GM18907 (cell line): ENCODE measurements around the gene ARMH1.
"Not testable (repeated sequence)": the region's sequence is repeated elsewhere in the genome, so short reads cannot be mapped to it uniquely, and the experiment has no call there.

Experiments used
- ATAC-seq: cut with Tn5 transposase; IDR thresholded peaks from one replicate; pipeline ENCODE4 v1.9.1; 2021; ENCODE audit warnings: mild to moderate bottlenecking, moderate library complexity; ENCODE audit not compliant: unreplicated experiment

The ARMH1 gene

DNA sequence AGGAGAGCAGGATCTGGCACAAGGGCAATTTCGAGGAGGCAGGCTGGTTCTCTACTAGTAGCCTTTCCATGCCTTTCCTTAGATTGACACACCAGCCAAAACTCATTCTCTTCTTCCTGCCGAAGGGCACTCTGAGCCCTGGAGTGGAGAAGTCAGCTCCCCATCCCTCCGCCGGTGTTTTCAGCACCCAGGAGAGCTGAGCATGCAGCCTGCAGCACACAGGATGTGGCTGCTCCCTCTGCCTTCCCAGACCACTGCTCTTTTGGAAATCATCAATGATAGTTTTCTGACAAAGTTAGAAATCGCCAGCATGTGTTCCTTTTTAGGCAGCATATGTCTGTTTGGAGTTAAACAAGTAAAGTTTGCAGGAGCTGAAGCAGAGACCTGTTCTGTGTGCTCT lies 44.8 kb downstream of the ARMH1 start:
- ATAC-seq, result no peak

DNA sequence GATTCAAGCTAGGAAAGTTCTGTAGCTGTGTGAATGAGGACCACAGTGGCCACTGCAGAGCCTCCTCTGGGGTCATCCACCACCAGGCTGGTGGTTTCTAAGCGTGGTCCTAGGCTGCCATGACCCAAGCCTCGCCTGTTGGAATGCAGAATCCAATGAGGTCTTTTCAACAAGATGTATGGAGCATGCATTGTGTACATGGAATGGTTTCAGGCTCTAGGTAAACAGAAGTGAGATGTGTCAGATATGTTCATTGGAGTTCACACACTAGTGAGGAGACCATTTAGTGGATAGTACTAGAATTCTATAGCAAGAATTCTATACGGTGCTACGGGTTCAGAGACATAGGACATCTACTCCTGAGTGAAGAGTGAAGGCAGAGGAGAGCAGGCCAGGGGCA lies 45.8 kb downstream of the ARMH1 start:
- no peak for ATAC-seq

DNA sequence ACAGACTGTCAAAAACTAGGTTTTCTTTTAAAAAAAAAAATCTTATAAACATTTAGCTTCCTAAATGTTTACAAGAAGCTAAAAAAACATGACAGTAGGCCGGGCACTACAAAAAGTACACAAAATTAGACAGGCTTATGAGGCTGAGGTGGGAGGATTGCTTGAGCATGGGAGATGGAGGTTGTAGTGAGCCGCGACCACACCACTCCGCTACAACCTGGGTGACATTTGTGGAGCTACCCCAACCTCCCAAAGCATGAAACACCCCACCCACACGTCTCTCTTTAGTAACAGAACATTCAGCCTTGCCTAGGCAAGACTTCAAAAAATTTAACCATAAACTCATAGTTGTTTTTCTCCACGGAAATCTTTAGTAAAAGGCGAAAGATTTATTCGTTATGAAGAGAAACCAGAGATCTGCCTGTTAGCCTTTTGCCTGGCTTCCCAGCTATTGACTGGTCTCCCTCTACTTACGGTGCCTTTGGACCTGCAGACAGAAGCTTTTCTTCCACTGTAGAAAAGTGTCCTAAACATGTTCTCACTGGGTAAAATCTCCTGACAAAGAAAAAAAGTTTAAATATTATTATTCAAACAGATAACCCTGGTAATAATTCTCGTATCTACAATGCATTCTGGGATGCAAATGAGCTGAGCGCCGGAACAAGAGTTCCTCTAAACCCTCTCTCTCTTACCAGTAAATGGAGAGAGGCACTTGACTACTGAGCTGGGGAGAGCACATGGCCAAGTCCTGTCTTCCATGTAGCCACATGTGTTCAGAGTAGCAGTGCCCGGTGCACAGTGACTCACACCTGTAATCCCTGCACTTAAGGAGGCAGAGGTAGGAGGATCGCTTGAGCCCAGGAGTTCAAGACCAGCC lies 47.2 kb downstream of the ARMH1 start:
- peak; percentile 75 for ATAC-seq

DNA sequence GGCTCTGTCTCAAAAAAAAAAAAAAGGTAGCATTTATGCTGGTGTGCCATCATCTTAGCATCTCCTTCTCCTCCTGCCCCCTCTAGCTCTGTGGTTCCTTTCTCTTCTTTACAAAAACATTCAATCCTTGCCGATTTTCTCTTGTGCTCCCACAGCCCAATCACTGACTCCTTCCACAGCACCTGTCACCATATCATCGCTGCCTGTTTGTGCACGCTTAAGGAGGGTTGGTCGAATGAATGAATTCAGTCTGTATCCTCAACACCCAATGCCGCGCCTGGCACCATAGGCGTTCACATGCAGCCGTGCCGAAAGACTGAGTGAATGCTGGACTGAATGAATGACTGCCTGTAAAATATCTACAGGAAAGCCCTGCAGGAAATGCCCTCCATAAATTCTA lies 48.5 kb downstream of the ARMH1 start:
- no peak for ATAC-seq

DNA sequence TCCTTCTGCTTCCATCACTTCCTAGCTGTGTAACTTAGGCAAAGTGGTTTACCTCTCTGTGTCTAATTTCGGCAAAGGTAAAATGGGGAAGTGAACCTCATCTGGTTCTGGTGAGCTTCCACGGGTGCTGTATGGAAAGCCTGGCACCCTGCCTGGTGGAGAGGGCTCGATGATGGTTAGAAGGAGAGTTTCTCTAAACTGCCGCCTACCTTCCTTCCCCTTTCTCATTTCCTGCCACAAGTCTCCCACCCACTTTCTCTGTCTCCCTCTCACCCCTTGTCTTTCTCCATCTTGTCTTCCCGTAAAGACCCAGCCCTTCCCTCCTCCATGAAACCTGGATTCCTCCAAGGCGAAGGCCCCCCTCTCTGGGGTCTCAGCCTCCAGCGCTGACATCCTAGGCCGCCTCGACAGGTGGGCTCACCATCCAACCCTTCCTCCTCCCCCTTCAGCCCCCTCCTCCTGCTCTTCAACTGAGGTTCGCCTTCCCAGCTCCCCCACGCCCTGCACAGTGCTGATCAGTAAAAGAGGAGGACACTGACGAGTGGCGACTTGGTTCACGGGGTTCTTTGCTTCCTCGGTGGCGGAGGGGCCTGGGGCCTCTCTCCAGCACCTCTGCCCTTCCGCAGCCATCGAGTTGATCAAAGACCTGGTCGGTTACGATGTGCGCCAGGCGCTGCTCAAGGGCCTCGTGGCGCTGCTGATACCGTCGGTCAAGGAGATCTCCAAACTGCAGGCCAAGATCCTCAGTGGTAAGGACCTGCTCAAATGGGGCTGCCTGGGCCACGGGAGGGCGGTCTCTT lies 49.2 kb downstream of the ARMH1 start:
- no peak for ATAC-seq

DNA sequence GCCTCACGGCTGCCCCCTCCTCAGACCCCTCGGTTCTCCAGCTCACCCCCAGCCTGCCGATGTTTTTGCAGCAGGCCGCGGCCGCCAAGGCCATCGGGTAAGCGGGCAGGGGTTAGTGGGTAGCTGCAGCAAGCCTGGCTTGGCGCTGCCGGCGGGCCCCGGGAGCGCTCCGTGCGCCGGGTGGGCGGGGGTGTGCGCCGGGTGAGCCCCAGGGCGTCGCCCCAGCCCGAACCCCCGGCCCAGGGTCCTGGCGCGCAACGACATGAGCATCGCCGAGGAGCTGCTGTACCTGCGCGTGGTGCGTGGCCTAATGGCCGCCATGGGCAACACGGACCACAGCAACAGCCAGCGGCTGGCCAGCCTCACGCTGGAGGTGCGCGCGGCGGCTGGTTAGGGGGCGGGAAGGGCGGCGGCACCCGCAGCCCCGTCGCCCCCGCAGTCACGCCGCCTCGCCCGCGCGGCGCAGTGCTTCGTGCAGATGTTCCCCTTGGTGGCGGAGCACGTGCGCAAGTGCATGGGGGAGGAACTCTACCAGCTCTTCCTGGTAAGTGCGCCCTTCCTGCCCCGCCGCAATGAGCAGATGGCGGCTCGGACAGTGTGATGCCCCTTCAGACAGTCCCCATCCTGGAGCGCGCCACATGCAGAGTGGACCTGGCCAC lies 49.9 kb downstream of the ARMH1 start:
- no peak for ATAC-seq

DNA sequence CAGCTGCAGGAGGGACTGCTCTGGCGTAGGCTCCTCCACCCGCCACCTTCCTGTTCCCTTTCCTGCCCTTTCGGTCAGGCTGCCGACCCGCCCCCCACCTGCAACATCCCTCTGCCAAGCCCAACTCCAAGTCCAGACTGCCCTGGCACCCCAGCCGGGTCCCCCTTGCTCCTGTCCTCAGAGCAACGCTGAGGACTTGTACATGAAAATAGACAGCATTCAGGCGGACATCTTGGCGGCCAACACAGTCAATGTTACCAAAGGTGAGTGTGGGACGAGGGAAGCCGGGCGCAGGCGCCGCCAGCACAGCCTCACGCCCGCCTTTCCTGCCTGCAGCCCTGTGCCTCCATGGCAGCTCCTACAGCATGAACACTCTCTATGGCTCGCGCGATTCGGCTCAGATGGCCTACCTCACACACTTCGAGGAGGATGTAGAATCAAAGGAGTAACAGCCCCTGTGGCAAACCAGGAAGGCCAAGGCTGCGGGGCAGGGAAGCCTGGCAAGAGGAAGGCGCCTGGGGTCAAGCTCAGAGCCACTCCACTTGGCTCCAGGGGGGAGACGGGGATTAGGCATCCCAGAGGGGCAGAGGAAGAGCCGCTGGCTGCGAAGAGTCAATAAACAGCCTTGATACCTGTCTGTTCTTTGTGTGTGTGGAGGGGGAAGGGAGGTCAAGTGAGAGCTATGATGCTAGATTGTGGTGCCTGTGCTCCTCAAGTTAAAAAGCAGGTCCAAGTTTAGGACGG lies 50.6 kb downstream of the ARMH1 start:
- no peak for ATAC-seq

DNA sequence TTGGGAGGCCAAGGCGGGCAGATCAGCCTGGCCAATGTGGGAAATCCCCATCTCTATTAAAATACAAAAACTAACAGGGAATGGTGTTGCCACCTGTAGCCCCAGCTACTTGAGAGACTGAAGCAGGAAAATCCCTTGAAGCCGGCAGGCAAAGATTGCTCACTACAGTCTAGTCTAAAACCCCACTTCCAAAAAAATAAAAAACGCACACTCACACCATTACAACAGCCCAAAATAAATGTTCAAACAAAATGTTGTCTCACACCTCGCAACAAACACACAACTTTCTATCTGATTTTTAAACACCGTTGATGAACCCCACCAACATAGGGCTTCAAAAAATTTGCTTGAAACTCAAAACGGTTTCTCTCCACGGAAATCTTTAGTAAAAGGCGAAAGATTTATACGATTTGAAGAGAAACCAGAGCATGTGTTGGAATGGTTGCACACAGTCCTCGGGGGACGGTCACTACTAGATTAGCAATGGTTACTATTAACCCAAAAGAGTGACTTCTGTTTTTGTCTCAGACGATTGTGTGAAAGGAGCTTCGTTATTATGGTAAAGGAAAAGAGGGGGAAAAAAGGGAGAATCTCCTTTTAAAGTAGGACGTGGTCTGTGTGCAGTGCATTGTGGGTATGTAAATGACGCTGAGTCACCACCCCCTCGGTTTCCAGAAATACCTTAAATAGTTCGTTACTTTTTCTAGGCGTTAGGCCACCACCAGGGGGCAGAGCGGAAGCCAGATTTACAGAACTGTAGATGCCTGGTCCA lies 56.4 kb downstream of the ARMH1 start, which contains the start of gene RNU5D-1:
Gene RNU5D-1, minus strand, starts transcription at position 430 of the 772 bp plus-strand sequence.
- peak; percentile 67 for ATAC-seq

DNA sequence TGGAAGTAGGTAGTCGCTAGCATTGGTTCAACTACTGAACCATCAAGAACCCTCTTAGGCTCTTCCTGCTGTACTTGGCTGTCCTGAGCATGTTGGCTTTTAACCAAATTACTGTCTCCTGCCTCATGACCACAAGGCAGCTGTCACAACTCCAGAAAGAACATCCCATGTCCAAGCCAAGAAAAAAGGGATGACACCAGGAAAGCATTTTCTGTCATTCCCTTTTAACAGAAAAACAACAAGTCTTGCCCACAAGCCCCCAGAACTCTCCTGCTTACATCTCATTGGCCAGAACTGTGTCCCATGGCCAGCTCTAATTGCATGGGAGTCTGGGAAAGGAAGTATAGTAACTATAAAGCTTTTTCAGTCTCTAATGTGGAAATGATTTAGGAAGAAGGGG lies 58.9 kb downstream of the ARMH1 start:
- no peak for ATAC-seq

DNA sequence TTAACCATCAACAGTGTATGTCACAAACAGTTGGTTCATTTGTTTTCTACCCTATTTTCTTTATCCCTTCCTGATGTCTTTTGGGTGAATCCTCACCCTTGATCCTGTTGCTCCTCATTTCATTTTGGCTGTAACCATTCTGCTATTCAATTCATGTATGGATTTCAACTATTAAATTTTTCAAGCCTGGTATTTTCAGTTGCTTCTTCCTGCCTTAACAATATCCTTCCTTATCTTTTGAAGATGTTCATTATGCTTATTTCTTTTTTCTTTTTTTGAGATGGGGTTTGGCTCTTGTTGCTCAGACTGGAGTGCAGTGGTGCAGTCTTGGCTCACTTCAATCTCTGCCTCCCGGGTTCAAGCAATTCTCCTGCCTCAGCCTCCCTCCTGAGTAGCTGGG lies 59.3 kb downstream of the ARMH1 start:
- no peak for ATAC-seq

DNA sequence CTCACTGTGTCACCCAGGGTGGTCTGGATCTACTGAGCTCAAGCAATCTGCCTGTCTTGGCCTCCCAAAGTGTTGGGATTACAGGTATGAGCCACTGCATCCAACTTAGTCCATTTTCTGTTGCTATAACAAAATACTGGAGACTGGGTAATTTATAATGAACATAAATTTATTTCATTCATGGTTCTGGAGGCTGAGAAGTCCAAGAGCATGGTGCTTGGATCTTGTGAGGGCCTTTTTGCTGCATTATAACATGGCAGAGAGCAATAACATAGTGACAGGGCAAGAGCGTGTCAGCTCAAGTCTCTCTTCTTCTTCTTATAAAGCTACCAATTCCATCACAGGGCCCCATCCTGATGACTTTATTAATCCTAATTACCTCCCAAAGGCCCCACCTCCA lies 61.5 kb downstream of the ARMH1 start:
- ATAC-seq, result no peak

DNA sequence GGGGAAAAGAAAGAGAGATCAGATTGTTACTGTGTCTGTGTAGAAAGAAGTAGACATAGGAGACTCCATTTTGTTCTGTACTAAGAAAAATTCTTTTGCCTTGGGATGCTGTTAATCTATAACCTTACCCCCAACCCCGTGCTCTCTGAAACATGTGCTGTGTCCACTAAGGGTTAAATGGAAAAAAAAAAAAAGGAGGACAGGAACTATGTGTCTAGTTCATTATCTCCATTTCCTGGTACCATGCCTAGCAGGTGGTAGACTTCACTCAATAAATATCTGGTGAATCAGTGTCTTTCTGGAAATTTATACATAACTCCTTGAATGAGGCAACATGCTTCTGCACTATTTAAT lies 64.4 kb downstream of the ARMH1 start:
- not testable (repeated sequence) for ATAC-seq

DNA sequence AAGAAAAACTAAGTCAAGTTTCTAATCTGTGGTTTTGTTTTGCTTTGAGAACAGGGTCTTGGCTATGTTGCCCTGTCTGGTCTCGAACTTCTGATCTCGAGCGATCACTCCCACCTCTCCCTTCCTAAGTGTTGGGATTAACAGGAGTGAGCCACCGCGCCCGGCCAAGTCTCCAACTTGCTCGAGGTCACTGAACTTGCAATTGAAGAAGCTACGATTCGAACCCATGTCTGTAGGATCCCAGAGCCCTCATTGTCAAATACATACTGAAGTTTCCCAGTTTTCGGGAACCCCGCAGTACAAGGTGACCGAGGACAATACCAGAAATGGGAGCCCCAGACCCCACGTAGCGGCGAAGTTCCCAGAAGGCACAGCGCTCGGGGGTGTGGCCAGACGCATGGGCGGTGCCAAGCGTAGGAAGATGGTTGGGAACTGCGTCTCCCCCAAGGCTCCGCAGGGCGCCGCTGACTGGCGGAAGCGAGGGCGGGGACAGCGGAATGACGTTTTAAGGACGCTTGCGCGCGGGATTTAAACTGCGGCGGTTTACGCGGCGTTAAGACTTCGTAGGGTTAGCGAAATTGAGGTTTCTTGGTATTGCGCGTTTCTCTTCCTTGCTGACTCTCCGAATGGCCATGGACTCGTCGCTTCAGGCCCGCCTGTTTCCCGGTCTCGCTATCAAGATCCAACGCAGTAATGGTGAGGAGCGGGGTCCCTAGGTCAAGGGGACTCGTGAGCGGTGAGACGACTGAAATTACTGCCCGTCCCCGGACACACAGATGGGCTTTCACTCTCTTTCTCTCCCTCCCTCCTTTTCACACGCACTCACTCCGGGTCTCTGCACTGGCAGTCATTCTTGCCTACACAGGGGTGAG lies 65.0 kb downstream of the ARMH1 start, which contains the start of gene KIF2C:
Gene KIF2C, plus strand, starts transcription at position 531 of the 872 bp plus-strand sequence. Its CDS starts 96 bp downstream, at position 627.
- ATAC-seq, result peak; percentile 96

DNA sequence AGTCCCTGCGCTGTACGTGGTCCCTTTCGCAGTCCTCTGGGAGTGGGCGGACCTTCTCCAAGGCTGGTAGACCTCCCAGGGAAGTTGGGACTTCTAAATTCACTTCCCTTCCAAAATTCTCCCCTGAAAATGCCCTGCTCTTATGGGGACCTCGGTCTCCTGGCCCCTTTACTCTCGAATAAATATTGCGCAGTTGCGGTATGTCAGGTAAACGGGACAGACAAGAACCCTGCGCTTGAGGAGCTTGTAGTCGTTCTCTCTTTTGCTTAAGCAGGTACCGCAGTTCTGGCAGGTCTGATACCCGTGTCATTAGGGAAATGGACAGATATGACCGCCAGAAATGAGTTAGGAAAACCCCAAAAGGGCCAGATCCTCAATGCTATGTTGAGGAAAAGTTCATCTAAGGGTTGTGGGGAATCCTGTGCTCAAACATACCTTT lies 65.7 kb downstream of the ARMH1 start:
- ATAC-seq, result no peak

DNA sequence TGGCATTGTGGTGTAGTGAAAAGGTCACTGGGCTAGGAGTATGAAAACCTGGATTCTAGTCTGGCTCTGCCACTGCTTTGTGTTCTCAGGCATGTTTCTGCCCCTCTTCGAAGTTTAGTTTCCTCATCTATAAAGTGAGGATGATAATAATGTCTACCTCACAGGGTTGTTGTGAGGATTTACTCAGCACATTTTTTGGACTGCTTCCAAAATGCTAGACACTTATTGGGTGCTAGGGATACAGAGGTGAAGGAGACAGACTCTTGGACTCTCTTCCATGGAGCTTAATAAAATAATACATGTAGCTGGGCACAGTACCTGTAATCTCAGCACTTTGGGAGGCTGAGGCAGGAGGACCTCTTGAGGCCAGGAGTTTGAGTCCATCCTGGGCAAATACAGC lies 68.7 kb downstream of the ARMH1 start:
- no peak for ATAC-seq

DNA sequence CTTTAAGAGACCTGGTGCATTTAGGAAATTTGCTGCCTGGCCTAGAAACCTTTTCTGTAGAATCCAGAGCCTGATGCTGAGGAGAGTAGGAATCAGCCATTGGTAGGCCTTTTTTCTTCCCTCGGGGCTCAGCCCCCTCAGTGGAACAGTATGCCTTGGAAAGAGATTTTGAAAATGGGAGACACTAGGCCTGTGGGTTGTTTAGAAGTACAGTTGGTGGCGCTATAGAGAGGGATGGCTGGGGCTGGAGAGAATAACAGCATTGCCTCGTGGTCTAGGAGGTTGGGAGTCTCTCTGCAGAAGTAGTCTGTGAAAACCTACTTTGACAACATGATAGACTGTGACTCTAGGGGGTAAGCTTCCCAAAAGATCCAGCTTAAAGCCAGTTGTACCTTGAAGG lies 73.4 kb downstream of the ARMH1 start:
- no peak for ATAC-seq

DNA sequence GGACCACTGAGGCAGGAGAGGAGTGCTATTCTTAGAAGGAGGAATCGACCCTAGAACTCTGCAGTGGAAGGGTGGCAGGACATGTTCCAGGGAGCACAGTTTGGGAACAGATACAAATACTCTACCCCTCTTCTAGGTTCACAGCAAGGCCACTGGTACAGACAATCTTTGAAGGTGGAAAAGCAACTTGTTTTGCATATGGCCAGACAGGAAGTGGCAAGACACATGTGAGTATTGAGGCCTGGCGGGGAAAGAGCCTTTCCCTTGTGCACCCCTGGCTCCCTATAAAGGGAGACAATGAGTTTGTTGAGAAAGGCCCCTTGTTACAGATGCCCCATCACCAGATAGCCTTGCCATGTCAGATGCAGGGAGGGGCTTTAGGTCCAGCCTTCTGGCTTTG lies 82.9 kb downstream of the ARMH1 start:
- ATAC-seq, result peak; percentile 71

DNA sequence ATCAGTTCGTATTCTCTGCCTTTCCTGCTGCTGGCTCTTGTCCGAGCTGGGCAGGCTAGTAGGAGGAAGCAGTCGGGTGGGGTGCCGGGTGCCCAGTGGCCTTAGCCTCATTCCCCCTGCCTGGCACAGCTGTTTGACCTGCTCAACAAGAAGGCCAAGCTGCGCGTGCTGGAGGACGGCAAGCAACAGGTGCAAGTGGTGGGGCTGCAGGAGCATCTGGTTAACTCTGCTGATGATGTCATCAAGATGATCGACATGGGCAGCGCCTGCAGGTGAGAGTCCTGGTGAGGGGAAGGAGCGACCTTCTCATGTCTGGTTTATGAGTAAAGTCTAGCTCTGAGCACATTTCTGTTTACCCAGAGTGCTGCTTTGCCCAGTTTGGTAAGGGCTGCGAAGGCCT lies 84.6 kb downstream of the ARMH1 start:
- no peak for ATAC-seq

DNA sequence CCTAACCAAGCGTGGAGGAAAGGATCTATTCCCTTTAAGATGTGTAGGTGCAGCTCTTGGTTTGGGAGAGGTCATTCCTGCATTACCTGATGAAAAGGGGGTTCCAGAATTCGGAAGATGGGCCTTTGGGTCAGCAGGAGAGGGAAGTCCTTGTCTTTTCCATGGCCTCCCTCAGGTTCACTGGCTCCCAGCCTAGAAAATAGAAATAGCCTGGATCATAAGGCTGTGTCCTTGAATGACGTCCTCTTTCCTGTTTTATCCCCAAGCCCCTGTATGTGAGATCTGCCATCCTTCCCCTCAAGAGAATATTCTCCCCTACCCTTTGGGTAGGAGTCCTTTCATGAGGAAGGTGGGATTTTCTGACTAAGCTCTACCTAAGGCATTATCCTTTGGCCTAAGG lies 86.4 kb downstream of the ARMH1 start:
- ATAC-seq, result no peak
